ENCODE data around the gene GSTT2. TPM values are rescaled to one million over a fixed set of nuclear protein-coding genes. Genes with fewer than 3 reads are reported as not detected.

The GSTT2 gene
- total and polyA plus RNA-seq, 12 donors, result 0.40 to 2.5 (median 0.44) TPM; not detected in 9

GRCh38 chr22:24010018-24010391 is 30.1 kb downstream of the GSTT2 start:
- intact Hi-C loops (cut with DNase I), result loop anchor here in 1 of 10 donors (5.0 kb wide), 1 partner anchor 167 kb away; no protein-coding TSS in a partner anchor
- TF ChIP-seq CTCF (IDR thresholded peaks at IDR 0.05), result no peak
- peaks cover 0 to 32% (median 24%) of the 10 kb centered on the region in 9 donors for H3K4me1 ChIP-seq
- H3K4me3 ChIP-seq, result no peak overlapping the region
- H3K36me3 ChIP-seq, result peaks cover 0 to 5% (median 0%) of the 10 kb centered on the region in 9 donors
- ATAC-seq (no peak), DNase-seq (no peak)
- no peaks in the 10 kb centered on the region for H3K27me3 ChIP-seq
- H3K9me3 ChIP-seq, result no peaks in the 10 kb centered on the region
- no peak overlapping the region for H3K27ac ChIP-seq
- WGBS, 2 donors, result 91 to 96% methylated on average over 2 of the region's 2 CpGs

- H3K36me3 ChIP-seq, result peaks cover 0 to 5% (median 0%) of the 10 kb centered on the region in 9 donors
- H3K4me1 ChIP-seq, result peaks cover 0 to 22% (median 15%) of the 10 kb centered on the region in 9 donors
- DNase-seq (no peak), ATAC-seq (peak in 1 of 8 donors; percentile 15)
- peak overlapping the region; percentile 46 to 93 (median 82) for H3K27ac ChIP-seq
- H3K4me3 ChIP-seq, result peak overlapping the region; percentile 70 to 99 (median 90)
- no peak for TF ChIP-seq CTCF (IDR thresholded peaks at IDR 0.05)
- peaks cover 0 to 7% (median 0%) of the 10 kb centered on the region in 11 donors for H3K9me3 ChIP-seq
- WGBS, 2 donors, result 1% methylated on average over 10 of the region's 10 CpGs
- intact Hi-C loops (cut with DNase I), result loop anchor here in 1 of 10 donors (5.0 kb wide), 1 partner anchor 166 kb away; no protein-coding TSS in a partner anchor
- no peaks in the 10 kb centered on the region for H3K27me3 ChIP-seq
Measured at GRCh38 chr22:24011735-24012068, 31.8 kb downstream of the GSTT2 start.

- no peak for ATAC-seq
- whole genome bisulfite sequencing, 2 donors, result 99 to 100% methylated on average over 1 of the region's 1 CpG
- no peak for TF ChIP-seq CTCF (IDR thresholded peaks at IDR 0.05)
- H3K4me1 ChIP-seq, result peaks cover 0 to 18% (median 13%) of the 10 kb centered on the region in 9 donors
- H3K27ac ChIP-seq, result no peak overlapping the region
- no peaks in the 10 kb centered on the region for H3K27me3 ChIP-seq
- no peak overlapping the region for H3K4me3 ChIP-seq
- peaks cover 0 to 7% (median 0%) of the 10 kb centered on the region in 11 donors for H3K9me3 ChIP-seq
- H3K36me3 ChIP-seq, result peaks cover 0 to 16% (median 0%) of the 10 kb centered on the region in 9 donors
- DNase-seq, result no peak
- intact Hi-C loops (cut with DNase I), result no loop called here
Measured at GRCh38 chr22:24016156-24016555, 36.2 kb downstream of the GSTT2 start.

- 98 to 99% methylated on average over 3 of the region's 3 CpGs for WGBS, 2 donors
- ATAC-seq, result no peak
Measured at GRCh38 chr22:24021304-24021703, 41.4 kb downstream of the GSTT2 start.

More at GRCh38 chr22:24021304-24021703, 41.4 kb downstream of the GSTT2 start:
- Histone ChIP-seq H3K27me3 (no peaks in the 10 kb centered on the region), H3K36me3 (peaks cover 0 to 22% (median 2%) of the 10 kb centered on the region in 9 donors), H3K27ac (no peak overlapping the region), H3K4me3 (no peak overlapping the region), H3K9me3 (peaks cover 0 to 12% (median 0%) of the 10 kb centered on the region in 11 donors), H3K4me1 (peaks cover 0 to 5% (median 0%) of the 10 kb centered on the region in 9 donors)
- no peak for DNase-seq
- TF ChIP-seq CTCF (IDR thresholded peaks at IDR 0.05), result no peak
- intact Hi-C loops (cut with DNase I), result no loop called here
